ENCODE results near the gene CHPT1.
"Not testable (repeated sequence)": the region's sequence is repeated elsewhere in the genome, so short reads cannot be mapped to it uniquely, and the experiment has no call there.

Gene CHPT1

GRCh38 chr12:101729842-101730241, 32.4 kb downstream of the CHPT1 start:
- no peak for DNase-seq

GRCh38 chr12:101732318-101732717, 34.9 kb downstream of the CHPT1 start:
- DNase-seq = no peak

- no peak for DNase-seq
Measured at GRCh38 chr12:101733166-101733565, 35.7 kb downstream of the CHPT1 start.

GRCh38 chr12:101734482-101734881, 37.0 kb downstream of the CHPT1 start:
- DNase-seq = not testable (repeated sequence)

- DNase-seq = no peak
Measured at GRCh38 chr12:101737476-101737875, 40.0 kb downstream of the CHPT1 start.

- no peak for DNase-seq
Measured at GRCh38 chr12:101738920-101739665, 41.7 kb downstream of the CHPT1 start, which contains the start of gene SYCP3. TSS of gene SYCP3 (minus strand) at chr12:101739462. CDS start at chr12:101737935, 1,527 bp downstream.

- no peak for DNase-seq
Measured at GRCh38 chr12:101740566-101740965, 43.1 kb downstream of the CHPT1 start.

- no peak for DNase-seq
Measured at GRCh38 chr12:101740980-101741379, 43.5 kb downstream of the CHPT1 start.

- DNase-seq = no peak
Measured at GRCh38 chr12:101743242-101743641, 45.8 kb downstream of the CHPT1 start.

GRCh38 chr12:101743724-101744472, 46.5 kb downstream of the CHPT1 start:
- DNase-seq = no peak

- no peak for DNase-seq
Measured at GRCh38 chr12:101745481-101745880, 48.0 kb downstream of the CHPT1 start.

GRCh38 chr12:101746196-101746595, 48.8 kb downstream of the CHPT1 start:
- no peak for DNase-seq

- no peak for DNase-seq
Measured at GRCh38 chr12:101746661-101747060, 49.2 kb downstream of the CHPT1 start.

- DNase-seq = peak; percentile 80
Measured at GRCh38 chr12:101747697-101748096, 50.3 kb downstream of the CHPT1 start.

- DNase-seq = no peak
Measured at GRCh38 chr12:101748907-101749306, 51.5 kb downstream of the CHPT1 start.

GRCh38 chr12:101749657-101750056, 52.2 kb downstream of the CHPT1 start:
- DNase-seq = no peak

- DNase-seq = no peak
Measured at GRCh38 chr12:101750152-101750551, 52.7 kb downstream of the CHPT1 start.

GRCh38 chr12:101759396-101760047, 62.1 kb downstream of the CHPT1 start:
- peak; percentile 47 for DNase-seq

- DNase-seq = no peak
Measured at GRCh38 chr12:101761350-101761749, 63.9 kb downstream of the CHPT1 start.

- no peak for DNase-seq
Measured at GRCh38 chr12:101761781-101762180, 64.3 kb downstream of the CHPT1 start.

GRCh38 chr12:101763246-101763931, 65.9 kb downstream of the CHPT1 start:
- DNase-seq = no peak

GRCh38 chr12:101764051-101764792, 66.8 kb downstream of the CHPT1 start:
- DNase-seq = no peak
